Measurements from ENCODE around the gene YY1. TPM values are rescaled to one million over a fixed set of nuclear protein-coding genes. Genes with fewer than 3 reads are reported as not detected.

The YY1 gene
- total and polyA plus RNA-seq, 2 of the 4 experiments (the other 2 are of a cell fraction) = 21.7 to 29.9 TPM

DNA sequence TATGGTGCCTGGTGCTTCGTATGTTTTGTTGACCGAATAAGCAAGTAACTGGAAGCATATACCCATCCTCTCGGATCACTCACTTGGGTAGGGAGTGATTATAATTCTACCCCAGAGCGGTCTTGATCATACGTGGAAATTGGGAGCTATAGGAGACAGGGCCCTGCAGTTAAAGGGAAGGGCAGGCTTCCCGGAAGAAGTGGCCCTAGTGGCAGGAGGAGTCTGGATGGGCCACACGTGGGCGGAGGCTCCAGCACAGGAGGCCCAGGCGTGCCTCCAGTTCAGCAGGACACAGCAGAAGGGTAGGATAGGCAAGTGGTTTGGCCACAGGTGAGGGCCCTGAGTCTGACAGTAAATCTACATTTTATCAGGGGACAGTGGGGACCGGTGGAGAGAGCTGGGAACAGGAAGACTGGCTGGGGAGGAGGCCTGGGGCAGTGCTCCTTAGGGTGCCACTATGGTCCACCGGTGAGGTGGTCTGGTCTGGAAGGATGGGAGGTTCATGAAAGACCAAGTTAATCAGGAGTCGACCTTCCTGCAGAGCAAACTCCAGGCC lies 23.5 kb upstream of the YY1 start:
- no peaks in the 10 kb centered on the region for H3K9me3 ChIP-seq (ENCODE audit: control insufficient read depth, insufficient read depth, low read length)
- no peak overlapping the region for H2AFZ ChIP-seq (replicated peaks; ENCODE audit: low read length, poor library complexity)
- no peak overlapping the region for H4K5ac ChIP-seq (ENCODE audit: low read depth, low read length)
- H3K36me3 ChIP-seq (ENCODE audit: control insufficient read depth, insufficient read depth, low read length) = no peaks in the 10 kb centered on the region
- H3K18ac ChIP-seq (ENCODE audit: low read depth, low read length) = no peak overlapping the region
- H3K4me2 ChIP-seq (ENCODE audit: low read depth, low read length) = no peak overlapping the region
- no peak overlapping the region for H3K56ac ChIP-seq (ENCODE audit: extremely low read depth, insufficient read depth, low read length)
- H4K8ac ChIP-seq (ENCODE audit: low read depth in 2 of 2, low read length in 2 of 2) = no peak overlapping the region; a peak in 1 of 4 replicates
- H2BK20ac ChIP-seq (ENCODE audit: low read depth, low read length) = no peak overlapping the region
- no peak overlapping the region for H2BK120ac ChIP-seq (ENCODE audit: low read depth, low read length)
- H4K91ac ChIP-seq (ENCODE audit: insufficient read depth, low read depth, low read length) = no peak overlapping the region
- no peak overlapping the region for H2AK9ac ChIP-seq (replicated peaks; ENCODE audit: low read depth, low read length, poor library complexity)
- DNase-seq = no peak
- intact Hi-C loops (cut with micrococcal nuclease) (no loop called here), dilution Hi-C loops (cut with HindIII; ENCODE audit: low sequenced_read_pairs, unreplicated experiment) (no loop called here), in situ Hi-C loops (cut with MboI; ENCODE audit: low sequenced_read_pairs) (no loop called here)
- H3K4me1 ChIP-seq (ENCODE audit: control insufficient read depth, insufficient read depth, low read length) = peaks cover 7% of the 10 kb centered on the region
- H3K79me1 ChIP-seq (ENCODE audit: low read depth in 1 of 2, low read length in 2 of 2) = peaks cover 0 to 23% of the 10 kb centered on the region in 2 experiments; a peak in 3 of 4 replicates
- 100% methylated on average over 1 of the region's 12 CpGs; no CpG with 5 or more reads in 1 of the 2 experiments for WGBS, 2 experiments (ENCODE audit: extremely low coverage in 2 of 2, insufficient read length in 1 of 2)
- H3K14ac ChIP-seq (replicated peaks; ENCODE audit: low read depth, low read length) = no peak overlapping the region
- no peak for ATAC-seq (ENCODE audit: low read depth)
- no peaks in the 10 kb centered on the region; the same call in 1 of the 2 replicates for H3K9me1 ChIP-seq (ENCODE audit: insufficient read depth, low read length)
- no peak overlapping the region for H3K4ac ChIP-seq (ENCODE audit: low read depth, low read length)
- H2BK15ac ChIP-seq (ENCODE audit: low read depth, low read length) = no peak overlapping the region
- H2AK5ac ChIP-seq (ENCODE audit: low read depth, low read length) = no peak overlapping the region; the same call in 1 of the 2 replicates
- H2BK5ac ChIP-seq (ENCODE audit: low read depth, low read length, poor library complexity, severe bottlenecking) = no peak overlapping the region
- H3K4me3 ChIP-seq (ENCODE audit: insufficient read depth, low read depth, low read length) = no peak overlapping the region
- H3K27me3 ChIP-seq (ENCODE audit: control insufficient read depth, insufficient read depth, low read length) = no peaks in the 10 kb centered on the region
- BruUV-seq (replicated peaks) = no TSS peak
- TF ChIP-seq BHLHE40 (IDR thresholded peaks at IDR 0.05; ENCODE audit: low read depth, low read length) (no peak), SMC3 (IDR thresholded peaks at IDR 0.05; ENCODE audit: low read depth, low read length) (no peak), RFX5 (IDR thresholded peaks at IDR 0.05; ENCODE audit: low read depth, low read length) (no peak), RAD21 (IDR thresholded peaks at IDR 0.05; ENCODE audit: low read length) (no peak), CEBPB (IDR thresholded peaks at IDR 0.05; ENCODE audit: low read depth, low read length) (no peak), RCOR1 (IDR thresholded peaks at IDR 0.05; ENCODE audit: insufficient replicate concordance, low read length) (no peak), MAZ (IDR thresholded peaks at IDR 0.05; ENCODE audit: borderline replicate concordance, low read depth, low read length) (no peak), MXI1 (IDR thresholded peaks at IDR 0.05; ENCODE audit: borderline replicate concordance, low read depth, low read length) (no peak), NFE2L2 (IDR thresholded peaks at IDR 0.05; ENCODE audit: low read depth, low read length) (no peak), POLR2A (IDR thresholded peaks at IDR 0.05; ENCODE audit: low read depth, low read length) (no peak), CHD1 (IDR thresholded peaks at IDR 0.05; ENCODE audit: low read depth, low read length) (no peak), MAFK (IDR thresholded peaks at IDR 0.05; ENCODE audit: low read depth, low read length) (no peak), FOS (IDR thresholded peaks at IDR 0.05; ENCODE audit: low read depth, low read length) (no peak)
- TF ChIP-seq, protein P1, sequence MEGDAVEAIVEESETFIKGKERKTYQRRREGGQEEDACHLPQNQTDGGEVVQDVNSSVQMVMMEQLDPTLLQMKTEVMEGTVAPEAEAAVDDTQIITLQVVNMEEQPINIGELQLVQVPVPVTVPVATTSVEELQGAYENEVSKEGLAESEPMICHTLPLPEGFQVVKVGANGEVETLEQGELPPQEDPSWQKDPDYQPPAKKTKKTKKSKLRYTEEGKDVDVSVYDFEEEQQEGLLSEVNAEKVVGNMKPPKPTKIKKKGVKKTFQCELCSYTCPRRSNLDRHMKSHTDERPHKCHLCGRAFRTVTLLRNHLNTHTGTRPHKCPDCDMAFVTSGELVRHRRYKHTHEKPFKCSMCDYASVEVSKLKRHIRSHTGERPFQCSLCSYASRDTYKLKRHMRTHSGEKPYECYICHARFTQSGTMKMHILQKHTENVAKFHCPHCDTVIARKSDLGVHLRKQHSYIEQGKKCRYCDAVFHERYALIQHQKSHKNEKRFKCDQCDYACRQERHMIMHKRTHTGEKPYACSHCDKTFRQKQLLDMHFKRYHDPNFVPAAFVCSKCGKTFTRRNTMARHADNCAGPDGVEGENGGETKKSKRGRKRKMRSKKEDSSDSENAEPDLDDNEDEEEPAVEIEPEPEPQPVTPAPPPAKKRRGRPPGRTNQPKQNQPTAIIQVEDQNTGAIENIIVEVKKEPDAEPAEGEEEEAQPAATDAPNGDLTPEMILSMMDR (conservative IDR thresholded peaks at IDR 0.05; ENCODE audit: low read depth, low read length) = no peak
- TF ChIP-seq, protein P2, sequence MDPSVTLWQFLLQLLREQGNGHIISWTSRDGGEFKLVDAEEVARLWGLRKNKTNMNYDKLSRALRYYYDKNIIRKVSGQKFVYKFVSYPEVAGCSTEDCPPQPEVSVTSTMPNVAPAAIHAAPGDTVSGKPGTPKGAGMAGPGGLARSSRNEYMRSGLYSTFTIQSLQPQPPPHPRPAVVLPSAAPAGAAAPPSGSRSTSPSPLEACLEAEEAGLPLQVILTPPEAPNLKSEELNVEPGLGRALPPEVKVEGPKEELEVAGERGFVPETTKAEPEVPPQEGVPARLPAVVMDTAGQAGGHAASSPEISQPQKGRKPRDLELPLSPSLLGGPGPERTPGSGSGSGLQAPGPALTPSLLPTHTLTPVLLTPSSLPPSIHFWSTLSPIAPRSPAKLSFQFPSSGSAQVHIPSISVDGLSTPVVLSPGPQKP (IDR thresholded peaks at IDR 0.05; ENCODE audit: borderline replicate concordance, low read depth, low read length) = no peak
- TF ChIP-seq, protein P3, sequence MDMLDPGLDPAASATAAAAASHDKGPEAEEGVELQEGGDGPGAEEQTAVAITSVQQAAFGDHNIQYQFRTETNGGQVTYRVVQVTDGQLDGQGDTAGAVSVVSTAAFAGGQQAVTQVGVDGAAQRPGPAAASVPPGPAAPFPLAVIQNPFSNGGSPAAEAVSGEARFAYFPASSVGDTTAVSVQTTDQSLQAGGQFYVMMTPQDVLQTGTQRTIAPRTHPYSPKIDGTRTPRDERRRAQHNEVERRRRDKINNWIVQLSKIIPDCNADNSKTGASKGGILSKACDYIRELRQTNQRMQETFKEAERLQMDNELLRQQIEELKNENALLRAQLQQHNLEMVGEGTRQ (IDR thresholded peaks at IDR 0.05; ENCODE audit: low read depth, low read length) = no peak
- CTCF ChIA-PET = no interaction called here
- no peak overlapping the region for H3K23ac ChIP-seq (ENCODE audit: low read depth, low read length)
- H4K20me1 ChIP-seq (ENCODE audit: insufficient read depth, low read length) = no peaks in the 10 kb centered on the region
- POLR2A ChIA-PET (ENCODE audit: unreplicated experiment) = no interaction called here
- H3K9ac ChIP-seq (ENCODE audit: low read depth, low read length) = no peak overlapping the region
- no peak overlapping the region for H3K27ac ChIP-seq (ENCODE audit: insufficient read depth, low read length)
